H9 (cell line): ENCODE results near the gene GPC6. TPM values are rescaled to one million over a fixed set of nuclear protein-coding genes. Genes with fewer than 3 reads are reported as not detected.
A peak's percentile ranks its signal among the peaks of the same experiment; 100 is the strongest.

Experiments
- DNase-seq: peaks from one replicate; pipeline ENCODE4 v3.0.0-alpha.2; 2017
- H2AFZ ChIP-seq: one replicate; pipeline ENCODE4 v1.6.1; 2013; ENCODE audit warnings: mild to moderate bottlenecking, low read length, control low read depth, moderate library complexity
- H2AK5ac ChIP-seq: 2 replicates; pipeline ENCODE4 v1.6.1; 2013; ENCODE audit warnings: low read length, control low read depth, mixed read lengths; ENCODE audit not compliant: insufficient read length
- H2BK120ac ChIP-seq: one replicate; pipeline ENCODE4 v1.6.1; 2013; ENCODE audit warnings: low read depth, mild to moderate bottlenecking, low read length, control low read depth, inconsistent platforms; ENCODE audit not compliant: poor library complexity, severe bottlenecking
- H2BK12ac ChIP-seq: 2 replicates; pipeline ENCODE4 v1.6.1; 2013; ENCODE audit warnings: low read length, control low read depth, mixed read lengths, low read depth; ENCODE audit not compliant: insufficient read length
- H2BK15ac ChIP-seq: 2 replicates; pipeline ENCODE4 v1.6.1; 2013; ENCODE audit warnings: low read depth, low read length, control low read depth
- H2BK20ac ChIP-seq: one replicate; pipeline ENCODE4 v1.6.1; 2013; ENCODE audit warnings: low read depth, mild to moderate bottlenecking, low read length, control low read depth, inconsistent platforms; ENCODE audit not compliant: poor library complexity, severe bottlenecking
- H2BK5ac ChIP-seq: 2 replicates; pipeline ENCODE4 v1.6.1; 2013; ENCODE audit warnings: low read length, control low read depth, mixed read lengths; ENCODE audit not compliant: insufficient read length
- H3K14ac ChIP-seq: 2 replicates; pipeline ENCODE4 v1.6.1; 2013; ENCODE audit warnings: low read length, control low read depth; ENCODE audit not compliant: insufficient read depth
- H3K18ac ChIP-seq: 2 replicates; pipeline ENCODE4 v1.6.1; 2013; ENCODE audit warnings: low read depth, mild to moderate bottlenecking, mixed read lengths, low read length, control low read depth; ENCODE audit not compliant: insufficient read length
- H3K23ac ChIP-seq: 2 replicates; pipeline ENCODE4 v1.6.1; 2013; ENCODE audit warnings: low read length, control low read depth, mixed read lengths, low read depth; ENCODE audit not compliant: insufficient read length
- H3K23me2 ChIP-seq: 2 replicates; pipeline ENCODE4 v1.6.1; 2013; ENCODE audit warnings: low read depth, mild to moderate bottlenecking, mixed read lengths, low read length, control low read depth; ENCODE audit not compliant: insufficient read length, poor library complexity, severe bottlenecking
- H3K27ac ChIP-seq: 2 replicates; pipeline ENCODE4 v1.5.1; 2013; ENCODE audit warnings: low read length, control low read depth, mixed read lengths, low read depth; ENCODE audit not compliant: insufficient read length
- H3K27me3 ChIP-seq: 2 replicates; pipeline ENCODE4 v1.6.1; 2013; ENCODE audit warnings: low read length, control low read depth, inconsistent platforms; ENCODE audit not compliant: insufficient read depth
- H3K4ac ChIP-seq: 2 replicates; pipeline ENCODE4 v1.6.1; 2013; ENCODE audit warnings: low read depth, mild to moderate bottlenecking, control low read depth, inconsistent platforms, low read length, moderate library complexity
- H3K4me1 ChIP-seq: 2 replicates; pipeline ENCODE4 v1.6.1; 2013; ENCODE audit warnings: low read length, control low read depth, inconsistent platforms; ENCODE audit not compliant: insufficient read depth
- H3K4me2 ChIP-seq: 2 replicates; pipeline ENCODE4 v1.6.1; 2013; ENCODE audit warnings: low read length, control low read depth, mixed read lengths; ENCODE audit not compliant: insufficient read length, insufficient read depth
- H3K56ac ChIP-seq: 2 replicates; pipeline ENCODE4 v1.6.1; 2013; ENCODE audit warnings: low read depth, mild to moderate bottlenecking, mixed read lengths, low read length, control low read depth; ENCODE audit not compliant: insufficient read length
- H3K79me1 ChIP-seq: 2 replicates; pipeline ENCODE4 v1.6.1; 2013; ENCODE audit warnings: low read depth, mild to moderate bottlenecking, moderate library complexity, low read length, control low read depth, inconsistent platforms; ENCODE audit not compliant: insufficient read depth, poor library complexity, severe bottlenecking
- H3K79me2 ChIP-seq: 2 replicates; pipeline ENCODE4 v1.6.1; 2013; ENCODE audit warnings: low read length, control low read depth, inconsistent platforms; ENCODE audit not compliant: insufficient read depth
- H3K9ac ChIP-seq: 2 replicates; pipeline ENCODE4 v1.6.1; 2013; ENCODE audit warnings: low read length, control low read depth, mixed read lengths; ENCODE audit not compliant: insufficient read length; ENCODE audit errors: extremely low read depth
- H3K9me3 ChIP-seq: one replicate; pipeline ENCODE4 v1.6.1; 2013; ENCODE audit warnings: low read depth, low read length, inconsistent platforms; ENCODE audit not compliant: control insufficient read depth
- H3T11ph ChIP-seq: one replicate; pipeline ENCODE4 v1.6.1; 2013; ENCODE audit warnings: mild to moderate bottlenecking, low read length, control low read depth, inconsistent platforms
- H4K20me1 ChIP-seq: one replicate; pipeline ENCODE4 v1.6.1; 2013; ENCODE audit not compliant: control insufficient read depth, insufficient read length, insufficient read depth
- H4K5ac ChIP-seq: 2 replicates; pipeline ENCODE4 v1.6.1; 2013; ENCODE audit warnings: low read depth, mild to moderate bottlenecking, mixed read lengths, low read length, control low read depth; ENCODE audit not compliant: insufficient read length
- H4K8ac ChIP-seq: replicated peaks from 2 replicates; pipeline ENCODE4 v1.6.1; 2013; ENCODE audit warnings: low read length, control low read depth, mixed read lengths, low read depth; ENCODE audit not compliant: insufficient read length
- H4K91ac ChIP-seq: 2 replicates; pipeline ENCODE4 v1.6.1; 2013; ENCODE audit warnings: low read depth, mild to moderate bottlenecking, moderate library complexity, mixed read lengths, low read length, control low read depth; ENCODE audit not compliant: insufficient read length
- H3K27ac Mint-ChIP-seq, 3 experiments: 2 replicates in 2 of 3; 3 replicates in 1 of 3; pipeline ENCODE4 v1.8.0; 2020 to 2021; ENCODE audit warnings: mixed read lengths in 3 of 3, mild to moderate bottlenecking in 1 of 3, moderate library complexity in 1 of 3
- H3K27me3 Mint-ChIP-seq: 2 replicates; pipeline ENCODE4 v1.8.0; 2021; ENCODE audit warnings: low read depth, mild to moderate bottlenecking, moderate library complexity, mixed read lengths
- H3K36me3 Mint-ChIP-seq, 3 experiments: 2 replicates in 2 of 3; 3 replicates in 1 of 3; pipeline ENCODE4 v1.8.0; 2020 to 2021; ENCODE audit warnings: low read depth in 3 of 3, mixed read lengths in 3 of 3; ENCODE audit not compliant: insufficient read depth in 1 of 3
- H3K4me1 Mint-ChIP-seq, 2 experiments: 2 replicates each; pipeline ENCODE4 v1.8.0; 2020; ENCODE audit warnings: mixed read lengths in 2 of 2
- H3K4me3 Mint-ChIP-seq, 2 experiments: 2 replicates in 1 of 2; 3 replicates in 1 of 2; pipeline ENCODE4 v1.8.0; 2020 to 2021; ENCODE audit warnings: mild to moderate bottlenecking in 2 of 2, mixed read lengths in 2 of 2, moderate library complexity in 1 of 2
- H3K9me3 Mint-ChIP-seq, 2 experiments: 2 replicates in 1 of 2; 3 replicates in 1 of 2; pipeline ENCODE4 v1.8.0; 2020; ENCODE audit warnings: mild to moderate bottlenecking in 2 of 2, mixed read lengths in 2 of 2, moderate library complexity in 1 of 2
- WGBS: extraction: QIAGEN DNeasy Blood & Tissue Kit; methylation state at CpG from one replicate; pipeline ENCODE4 v1.1.7; 2013; ENCODE audit warnings: missing lambda C conversion rate, low lambda C conversion rate, mixed read lengths; ENCODE audit not compliant: insufficient read length; ENCODE audit errors: extremely low coverage; 5-methylcytosine and 5-hydroxymethylcytosine counted together
- total RNA-seq: library from RNA; stranded (reverse); gene quantifications from 2 replicates; pipeline ENCODE4 v1.2.1, GENCODE V29; 2021
- TF ChIP-seq, protein P1 (sequence below): fragments of 200-600 bp; sonication (generic); conservative IDR thresholded peaks from 3 replicates; pipeline ENCODE4 v1.8.0; 2021; ENCODE audit warnings: antibody characterized with exemption, mild to moderate bottlenecking

GPC6 gene
- total RNA-seq, 1 experiment from 2014 or later: 15.6 TPM

DNA sequence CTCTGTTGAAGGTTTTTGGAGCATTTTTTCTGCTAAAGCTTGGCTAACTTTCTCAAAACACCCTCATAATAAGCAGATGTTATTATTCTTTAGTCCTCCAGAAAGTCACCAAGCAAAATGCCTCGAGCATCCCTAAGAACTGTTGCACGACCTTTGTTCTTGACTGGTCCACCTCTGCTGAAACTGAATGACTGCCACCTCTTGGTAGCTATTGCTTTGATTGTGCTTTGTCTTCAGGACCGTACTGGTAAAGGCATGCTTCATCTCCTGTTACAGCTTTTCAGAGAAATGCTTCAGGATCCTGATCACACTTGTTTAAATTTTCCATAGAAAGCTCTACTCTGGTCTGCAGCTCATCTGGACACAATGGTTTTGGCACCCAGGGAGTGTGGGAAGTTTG, 998.1 kb downstream of the GPC6 start:
- no peak overlapping the region for H3K18ac ChIP-seq
- no peak overlapping the region for H2AK5ac ChIP-seq
- H2AFZ ChIP-seq: no peak overlapping the region
- H3K9me3 ChIP-seq: no peaks in the 10 kb centered on the region
- H4K5ac ChIP-seq: no peak overlapping the region
- no peaks in the 10 kb centered on the region for H3K23me2 ChIP-seq
- H3K4ac ChIP-seq: no peak overlapping the region
- H3K9ac ChIP-seq: no peak overlapping the region
- Mint-ChIP-seq H3K4me3 (no peak overlapping the region), H3K27me3 (no peaks in the 10 kb centered on the region), H3K4me1 (peaks cover 3 to 10% of the 10 kb centered on the region in 2 experiments), H3K36me3 (no peaks in the 10 kb centered on the region), H3K9me3 (no peaks in the 10 kb centered on the region), H3K27ac (no peak overlapping the region)
- H4K8ac ChIP-seq: no peak overlapping the region
- no peak overlapping the region for H3K4me2 ChIP-seq
- DNase-seq: no peak
- no peak overlapping the region for H4K91ac ChIP-seq
- H2BK12ac ChIP-seq: no peak overlapping the region
- H3K27me3 ChIP-seq: no peaks in the 10 kb centered on the region
- H3K56ac ChIP-seq: no peak overlapping the region
- no peaks in the 10 kb centered on the region for H3K79me1 ChIP-seq
- no peak overlapping the region for H2BK120ac ChIP-seq
- no peak overlapping the region for H3K14ac ChIP-seq
- H3K27ac ChIP-seq: no peak overlapping the region
- no peaks in the 10 kb centered on the region for H4K20me1 ChIP-seq
- H2BK5ac ChIP-seq: no peak overlapping the region
- no peak overlapping the region for H2BK15ac ChIP-seq
- TF ChIP-seq, protein P1, sequence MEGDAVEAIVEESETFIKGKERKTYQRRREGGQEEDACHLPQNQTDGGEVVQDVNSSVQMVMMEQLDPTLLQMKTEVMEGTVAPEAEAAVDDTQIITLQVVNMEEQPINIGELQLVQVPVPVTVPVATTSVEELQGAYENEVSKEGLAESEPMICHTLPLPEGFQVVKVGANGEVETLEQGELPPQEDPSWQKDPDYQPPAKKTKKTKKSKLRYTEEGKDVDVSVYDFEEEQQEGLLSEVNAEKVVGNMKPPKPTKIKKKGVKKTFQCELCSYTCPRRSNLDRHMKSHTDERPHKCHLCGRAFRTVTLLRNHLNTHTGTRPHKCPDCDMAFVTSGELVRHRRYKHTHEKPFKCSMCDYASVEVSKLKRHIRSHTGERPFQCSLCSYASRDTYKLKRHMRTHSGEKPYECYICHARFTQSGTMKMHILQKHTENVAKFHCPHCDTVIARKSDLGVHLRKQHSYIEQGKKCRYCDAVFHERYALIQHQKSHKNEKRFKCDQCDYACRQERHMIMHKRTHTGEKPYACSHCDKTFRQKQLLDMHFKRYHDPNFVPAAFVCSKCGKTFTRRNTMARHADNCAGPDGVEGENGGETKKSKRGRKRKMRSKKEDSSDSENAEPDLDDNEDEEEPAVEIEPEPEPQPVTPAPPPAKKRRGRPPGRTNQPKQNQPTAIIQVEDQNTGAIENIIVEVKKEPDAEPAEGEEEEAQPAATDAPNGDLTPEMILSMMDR: peak; percentile 36; the same call in 2 of the 3 replicates
- no CpG with 5 or more reads among the region's 3 CpGs for WGBS
- H3K4me1 ChIP-seq: peaks cover 2% of the 10 kb centered on the region; the same call in 1 of the 2 replicates
- H2BK20ac ChIP-seq: no peak overlapping the region
- H3K23ac ChIP-seq: no peak overlapping the region
- no peaks in the 10 kb centered on the region for H3K79me2 ChIP-seq
- no peak overlapping the region for H3T11ph ChIP-seq
